Osteoblast (primary cell): ENCODE measurements around the gene FAM180A. TPM values are rescaled to one million over a fixed set of nuclear protein-coding genes. Genes with fewer than 3 reads are reported as not detected.

ENCODE experiments used
- DNase-seq: peaks from one replicate; pipeline ENCODE4 v3.0.0; 2011; ENCODE audit warnings: low spot score, mixed read lengths; ENCODE audit not compliant: insufficient read length; ENCODE audit errors: missing footprints
- H2AFZ ChIP-seq: 2 replicates; pipeline ENCODE4 v1.6.0; 2011; ENCODE audit warnings: mild to moderate bottlenecking, low read length
- H3K27ac ChIP-seq: 2 replicates; pipeline ENCODE4 v1.5.1; 2011; ENCODE audit warnings: mild to moderate bottlenecking, low read depth, low read length, moderate library complexity
- H3K27me3 ChIP-seq: 2 replicates; pipeline ENCODE4 v1.6.0; 2012; ENCODE audit warnings: mild to moderate bottlenecking, control low read depth, inconsistent platforms, low read length, moderate library complexity; ENCODE audit not compliant: insufficient read depth
- H3K36me3 ChIP-seq: 2 replicates; pipeline ENCODE4 v1.5.1; 2011; ENCODE audit warnings: mild to moderate bottlenecking, low read length, control low read depth, moderate library complexity; ENCODE audit not compliant: insufficient read depth
- H3K4me1 ChIP-seq: 2 replicates; pipeline ENCODE4 v1.5.1; 2011; ENCODE audit warnings: mild to moderate bottlenecking, low read length, control low read depth, moderate library complexity; ENCODE audit not compliant: insufficient read depth
- H3K4me2 ChIP-seq: 2 replicates; pipeline ENCODE4 v1.6.0; 2011; ENCODE audit warnings: mild to moderate bottlenecking, low read length; ENCODE audit not compliant: insufficient read depth
- H3K4me3 ChIP-seq: fragments of 200-600 bp; sonication (generic); 3 replicates; pipeline ENCODE4 v1.5.1; 2012; ENCODE audit warnings: mild to moderate bottlenecking, low read length, inconsistent platforms; ENCODE audit not compliant: insufficient read depth
- H3K79me2 ChIP-seq: 2 replicates; pipeline ENCODE4 v1.6.0; 2012; ENCODE audit warnings: mild to moderate bottlenecking, low read length, control low read depth, inconsistent platforms; ENCODE audit not compliant: insufficient read depth
- H3K9me3 ChIP-seq: 2 replicates; pipeline ENCODE4 v1.5.1; 2011; ENCODE audit warnings: low read depth, low read length, control low read depth
- H4K20me1 ChIP-seq: 2 replicates; pipeline ENCODE4 v1.6.0; 2012; ENCODE audit warnings: mild to moderate bottlenecking, low read length, control low read depth; ENCODE audit not compliant: insufficient read depth
- CTCF ChIP-seq: IDR thresholded peaks from 2 replicates; pipeline ENCODE4 v1.5.1; 2011; ENCODE audit warnings: mild to moderate bottlenecking, low read depth, low read length, moderate library complexity; ENCODE audit errors: extremely low read depth
- total RNA-seq: library from RNA; depleted of rRNA; stranded (reverse); fragments of >200 nt; gene quantifications from 2 replicates; pipeline ENCODE4 v1.2.3, GENCODE V29; 2012

Gene FAM180A
- total RNA-seq, 1 donor: 23.5 TPM

GRCh38 chr7:135761751-135762488 is 13.3 kb upstream of the FAM180A start:
- Histone ChIP-seq H4K20me1 (no peaks in the 10 kb centered on the region), H3K79me2 (no peaks in the 10 kb centered on the region), H3K27me3 (no peaks in the 10 kb centered on the region), H3K27ac (peak overlapping the region; percentile 94), H3K4me3 (peak overlapping the region; percentile 4), H3K9me3 (no peaks in the 10 kb centered on the region), H2AFZ (peak overlapping the region; percentile 78), H3K4me2 (peak overlapping the region; percentile 32), H3K36me3 (no peaks in the 10 kb centered on the region), H3K4me1 (peaks cover 43% of the 10 kb centered on the region)
- DNase-seq: peak; percentile 84
- TF ChIP-seq CTCF: no peak

- Histone ChIP-seq H3K27me3 (no peaks in the 10 kb centered on the region), H3K27ac (peak overlapping the region; percentile 91), H3K79me2 (no peaks in the 10 kb centered on the region), H3K4me2 (no peak overlapping the region), H3K4me1 (peaks cover 43% of the 10 kb centered on the region), H3K4me3 (no peak overlapping the region), H4K20me1 (no peaks in the 10 kb centered on the region), H3K36me3 (no peaks in the 10 kb centered on the region), H2AFZ (no peak overlapping the region), H3K9me3 (no peaks in the 10 kb centered on the region)
- no peak for DNase-seq
- TF ChIP-seq CTCF: no peak
Observed at GRCh38 chr7:135759532-135759931, 10.9 kb upstream of the FAM180A start.

- Histone ChIP-seq H3K27ac (peak overlapping the region; percentile 91), H2AFZ (peak overlapping the region; percentile 59), H3K9me3 (no peaks in the 10 kb centered on the region), H3K27me3 (no peaks in the 10 kb centered on the region), H3K4me3 (peak overlapping the region; percentile 54), H3K36me3 (no peaks in the 10 kb centered on the region), H3K4me1 (peaks cover 40% of the 10 kb centered on the region), H4K20me1 (no peaks in the 10 kb centered on the region), H3K79me2 (no peaks in the 10 kb centered on the region), H3K4me2 (peak overlapping the region; percentile 74)
- TF ChIP-seq CTCF: no peak
- peak; percentile 94 for DNase-seq
Observed at GRCh38 chr7:135758531-135758932, 9.9 kb upstream of the FAM180A start.

GRCh38 chr7:135757719-135758411 is 9.3 kb upstream of the FAM180A start:
- Histone ChIP-seq H3K4me2 (peak overlapping the region; percentile 74), H3K36me3 (no peaks in the 10 kb centered on the region), H3K27ac (peak overlapping the region; percentile 91), H3K4me1 (peaks cover 35% of the 10 kb centered on the region), H2AFZ (peak overlapping the region; percentile 59), H3K79me2 (no peaks in the 10 kb centered on the region), H4K20me1 (no peaks in the 10 kb centered on the region), H3K27me3 (no peaks in the 10 kb centered on the region), H3K4me3 (peak overlapping the region; percentile 54), H3K9me3 (no peaks in the 10 kb centered on the region)
- DNase-seq: no peak
- TF ChIP-seq CTCF: no peak
